Measurements from ENCODE around the gene AUTS2.

Gene AUTS2

GRCh38 chr7:70787286-70787685, 1189.0 kb downstream of the AUTS2 start:
- H3K27me3 ChIP-seq (ENCODE audit: control insufficient read depth in 5 of 5, insufficient read depth in 4 of 5, low read length in 5 of 5) = no peaks in the 10 kb centered on the region
- no peaks in the 10 kb centered on the region for H3K9me3 ChIP-seq (ENCODE audit: control insufficient read depth in 5 of 5, low read length in 5 of 5)
- no peak overlapping the region for H3K9ac ChIP-seq (ENCODE audit: low read length in 5 of 5)
- no peaks in the 10 kb centered on the region for H3K4me1 ChIP-seq (ENCODE audit: control insufficient read depth in 5 of 5, insufficient read depth in 5 of 5, low read length in 5 of 5)
- H3K4me3 ChIP-seq (ENCODE audit: low read depth in 1 of 5, low read length in 5 of 5) = no peak overlapping the region
- peaks cover 15 to 78% (median 72%) of the 10 kb centered on the region in 5 donors for H3K36me3 ChIP-seq (ENCODE audit: control insufficient read depth in 5 of 5, insufficient read depth in 5 of 5, low read length in 5 of 5)
- no peak overlapping the region for H3K27ac ChIP-seq (ENCODE audit: low read depth, low read length)

- H3K36me3 ChIP-seq (ENCODE audit: control insufficient read depth in 5 of 5, insufficient read depth in 5 of 5, low read length in 5 of 5) = peaks cover 15 to 75% (median 68%) of the 10 kb centered on the region in 5 donors
- no peak overlapping the region for H3K27ac ChIP-seq (ENCODE audit: low read depth, low read length)
- no peaks in the 10 kb centered on the region for H3K27me3 ChIP-seq (ENCODE audit: control insufficient read depth in 5 of 5, insufficient read depth in 4 of 5, low read length in 5 of 5)
- no peaks in the 10 kb centered on the region for H3K9me3 ChIP-seq (ENCODE audit: control insufficient read depth in 5 of 5, low read length in 5 of 5)
- H3K9ac ChIP-seq (ENCODE audit: low read length in 5 of 5) = no peak overlapping the region
- no peaks in the 10 kb centered on the region for H3K4me1 ChIP-seq (ENCODE audit: control insufficient read depth in 5 of 5, insufficient read depth in 5 of 5, low read length in 5 of 5)
- no peak overlapping the region for H3K4me3 ChIP-seq (ENCODE audit: low read depth in 1 of 5, low read length in 5 of 5)
These were observed 1189.5 kb downstream of the AUTS2 start for GRCh38 chr7:70787771-70788170.

GRCh38 chr7:70788276-70788675, 1190.0 kb downstream of the AUTS2 start:
- no peaks in the 10 kb centered on the region for H3K27me3 ChIP-seq (ENCODE audit: control insufficient read depth in 5 of 5, insufficient read depth in 4 of 5, low read length in 5 of 5)
- H3K9me3 ChIP-seq (ENCODE audit: control insufficient read depth in 5 of 5, low read length in 5 of 5) = no peaks in the 10 kb centered on the region
- H3K27ac ChIP-seq (ENCODE audit: low read depth, low read length) = no peak overlapping the region
- peaks cover 17 to 75% (median 66%) of the 10 kb centered on the region in 5 donors for H3K36me3 ChIP-seq (ENCODE audit: control insufficient read depth in 5 of 5, insufficient read depth in 5 of 5, low read length in 5 of 5)
- no peak overlapping the region for H3K4me3 ChIP-seq (ENCODE audit: low read depth in 1 of 5, low read length in 5 of 5)
- no peaks in the 10 kb centered on the region for H3K4me1 ChIP-seq (ENCODE audit: control insufficient read depth in 5 of 5, insufficient read depth in 5 of 5, low read length in 5 of 5)
- no peak overlapping the region for H3K9ac ChIP-seq (ENCODE audit: low read length in 5 of 5)

GRCh38 chr7:70789481-70790214, 1191.4 kb downstream of the AUTS2 start:
- Histone ChIP-seq H3K9me3 (ENCODE audit: control insufficient read depth in 5 of 5, low read length in 5 of 5) (no peaks in the 10 kb centered on the region), H3K9ac (ENCODE audit: low read length in 5 of 5) (no peak overlapping the region), H3K4me1 (ENCODE audit: control insufficient read depth in 5 of 5, insufficient read depth in 5 of 5, low read length in 5 of 5) (no peaks in the 10 kb centered on the region), H3K36me3 (ENCODE audit: control insufficient read depth in 5 of 5, insufficient read depth in 5 of 5, low read length in 5 of 5) (peaks cover 7 to 77% (median 63%) of the 10 kb centered on the region in 5 donors), H3K27me3 (ENCODE audit: control insufficient read depth in 5 of 5, insufficient read depth in 4 of 5, low read length in 5 of 5) (no peaks in the 10 kb centered on the region), H3K27ac (ENCODE audit: low read depth, low read length) (no peak overlapping the region), H3K4me3 (ENCODE audit: low read depth in 1 of 5, low read length in 5 of 5) (no peak overlapping the region)

GRCh38 chr7:70790215-70791073, 1192.2 kb downstream of the AUTS2 start:
- Histone ChIP-seq H3K36me3 (ENCODE audit: control insufficient read depth in 5 of 5, insufficient read depth in 5 of 5, low read length in 5 of 5) (peaks cover 7 to 69% (median 55%) of the 10 kb centered on the region in 5 donors), H3K27me3 (ENCODE audit: control insufficient read depth in 5 of 5, insufficient read depth in 4 of 5, low read length in 5 of 5) (no peaks in the 10 kb centered on the region), H3K27ac (ENCODE audit: low read depth, low read length) (no peak overlapping the region), H3K4me1 (ENCODE audit: control insufficient read depth in 5 of 5, insufficient read depth in 5 of 5, low read length in 5 of 5) (no peaks in the 10 kb centered on the region), H3K4me3 (ENCODE audit: low read depth in 1 of 5, low read length in 5 of 5) (no peak overlapping the region), H3K9ac (ENCODE audit: low read length in 5 of 5) (no peak overlapping the region), H3K9me3 (ENCODE audit: control insufficient read depth in 5 of 5, low read length in 5 of 5) (no peaks in the 10 kb centered on the region)

- H3K4me1 ChIP-seq (ENCODE audit: control insufficient read depth in 5 of 5, insufficient read depth in 5 of 5, low read length in 5 of 5) = no peaks in the 10 kb centered on the region
- no peak overlapping the region for H3K27ac ChIP-seq (ENCODE audit: low read depth, low read length)
- H3K4me3 ChIP-seq (ENCODE audit: low read depth in 1 of 5, low read length in 5 of 5) = no peak overlapping the region
- no peak overlapping the region for H3K9ac ChIP-seq (ENCODE audit: low read length in 5 of 5)
- no peaks in the 10 kb centered on the region for H3K27me3 ChIP-seq (ENCODE audit: control insufficient read depth in 5 of 5, insufficient read depth in 4 of 5, low read length in 5 of 5)
- H3K9me3 ChIP-seq (ENCODE audit: control insufficient read depth in 5 of 5, low read length in 5 of 5) = no peaks in the 10 kb centered on the region
- peaks cover 7 to 60% (median 46%) of the 10 kb centered on the region in 5 donors for H3K36me3 ChIP-seq (ENCODE audit: control insufficient read depth in 5 of 5, insufficient read depth in 5 of 5, low read length in 5 of 5)
These were observed 1193.1 kb downstream of the AUTS2 start for GRCh38 chr7:70791341-70791740.

- no peaks in the 10 kb centered on the region for H3K9me3 ChIP-seq (ENCODE audit: control insufficient read depth in 5 of 5, low read length in 5 of 5)
- no peak overlapping the region for H3K9ac ChIP-seq (ENCODE audit: low read length in 5 of 5)
- no peak overlapping the region for H3K4me3 ChIP-seq (ENCODE audit: low read depth in 1 of 5, low read length in 5 of 5)
- H3K27ac ChIP-seq (ENCODE audit: low read depth, low read length) = no peak overlapping the region
- H3K27me3 ChIP-seq (ENCODE audit: control insufficient read depth in 5 of 5, insufficient read depth in 4 of 5, low read length in 5 of 5) = no peaks in the 10 kb centered on the region
- H3K4me1 ChIP-seq (ENCODE audit: control insufficient read depth in 5 of 5, insufficient read depth in 5 of 5, low read length in 5 of 5) = no peaks in the 10 kb centered on the region
- peaks cover 2 to 47% (median 29%) of the 10 kb centered on the region in 5 donors for H3K36me3 ChIP-seq (ENCODE audit: control insufficient read depth in 5 of 5, insufficient read depth in 5 of 5, low read length in 5 of 5)
These were observed 1194.8 kb downstream of the AUTS2 start for GRCh38 chr7:70793060-70793459.

GRCh38 chr7:70793821-70794220, 1195.5 kb downstream of the AUTS2 start:
- H3K4me1 ChIP-seq (ENCODE audit: control insufficient read depth in 5 of 5, insufficient read depth in 5 of 5, low read length in 5 of 5) = no peaks in the 10 kb centered on the region
- H3K27me3 ChIP-seq (ENCODE audit: control insufficient read depth in 5 of 5, insufficient read depth in 4 of 5, low read length in 5 of 5) = no peaks in the 10 kb centered on the region
- H3K27ac ChIP-seq (ENCODE audit: low read depth, low read length) = no peak overlapping the region
- no peak overlapping the region for H3K4me3 ChIP-seq (ENCODE audit: low read depth in 1 of 5, low read length in 5 of 5)
- H3K36me3 ChIP-seq (ENCODE audit: control insufficient read depth in 5 of 5, insufficient read depth in 5 of 5, low read length in 5 of 5) = peaks cover 2 to 41% (median 29%) of the 10 kb centered on the region in 5 donors
- H3K9ac ChIP-seq (ENCODE audit: low read length in 5 of 5) = no peak overlapping the region
- H3K9me3 ChIP-seq (ENCODE audit: control insufficient read depth in 5 of 5, low read length in 5 of 5) = no peaks in the 10 kb centered on the region

GRCh38 chr7:70794962-70795361, 1196.7 kb downstream of the AUTS2 start:
- Histone ChIP-seq H3K9me3 (ENCODE audit: control insufficient read depth in 5 of 5, low read length in 5 of 5) (peaks cover 5 to 11% (median 10%) of the 10 kb centered on the region in 5 donors), H3K36me3 (ENCODE audit: control insufficient read depth in 5 of 5, insufficient read depth in 5 of 5, low read length in 5 of 5) (peaks cover 2 to 30% (median 24%) of the 10 kb centered on the region in 5 donors), H3K4me1 (ENCODE audit: control insufficient read depth in 5 of 5, insufficient read depth in 5 of 5, low read length in 5 of 5) (no peaks in the 10 kb centered on the region), H3K27ac (ENCODE audit: low read depth, low read length) (no peak overlapping the region), H3K4me3 (ENCODE audit: low read depth in 1 of 5, low read length in 5 of 5) (no peak overlapping the region), H3K27me3 (ENCODE audit: control insufficient read depth in 5 of 5, insufficient read depth in 4 of 5, low read length in 5 of 5) (no peaks in the 10 kb centered on the region), H3K9ac (ENCODE audit: low read length in 5 of 5) (no peak overlapping the region)

- no peak overlapping the region for H3K27ac ChIP-seq (ENCODE audit: low read depth, low read length)
- H3K27me3 ChIP-seq (ENCODE audit: control insufficient read depth in 5 of 5, insufficient read depth in 4 of 5, low read length in 5 of 5) = no peaks in the 10 kb centered on the region
- peaks cover 9 to 21% (median 19%) of the 10 kb centered on the region in 5 donors for H3K9me3 ChIP-seq (ENCODE audit: control insufficient read depth in 5 of 5, low read length in 5 of 5)
- H3K4me3 ChIP-seq (ENCODE audit: low read depth in 1 of 5, low read length in 5 of 5) = no peak overlapping the region
- peaks cover 2 to 20% (median 14%) of the 10 kb centered on the region in 5 donors for H3K36me3 ChIP-seq (ENCODE audit: control insufficient read depth in 5 of 5, insufficient read depth in 5 of 5, low read length in 5 of 5)
- no peaks in the 10 kb centered on the region for H3K4me1 ChIP-seq (ENCODE audit: control insufficient read depth in 5 of 5, insufficient read depth in 5 of 5, low read length in 5 of 5)
- H3K9ac ChIP-seq (ENCODE audit: low read length in 5 of 5) = no peak overlapping the region
These were observed 1197.7 kb downstream of the AUTS2 start for GRCh38 chr7:70795948-70796347.
